GM23338 (cell line): ENCODE data around the gene DPM1. TPM values are rescaled to one million over a fixed set of nuclear protein-coding genes. Genes with fewer than 3 reads are reported as not detected.

Experiments
- ATAC-seq: fragments of 200-7000 bp; cut with Tn5 transposase; 3 replicates; pipeline ENCODE4 v1.9.1; 2020
- DNase-seq: peaks from one replicate; pipeline ENCODE4 v3.0.0-alpha.2; 2015; ENCODE audit warnings: low spot score
- H2AFZ ChIP-seq: fragments of 200-600 bp; sonication (generic); 2 replicates; pipeline ENCODE4 v1.8.0; 2016; ENCODE audit warnings: antibody characterized with exemption, mild to moderate bottlenecking, moderate library complexity
- H3F3A ChIP-seq: fragments of 200-600 bp; sonication (generic); replicated peaks from 2 replicates; pipeline ENCODE4 v1.8.0; 2017; ENCODE audit warnings: antibody characterized with exemption, mixed run types, low read depth
- H3K27ac ChIP-seq: fragments of 200-600 bp; sonication (generic); 2 replicates; pipeline ENCODE4 v1.6.1; 2016; ENCODE audit warnings: low read depth
- H3K27me3 ChIP-seq: fragments of 200-600 bp; sonication (generic); 2 replicates; pipeline ENCODE4 v1.8.0; 2016; ENCODE audit warnings: mild to moderate bottlenecking, mixed run types, moderate library complexity; ENCODE audit not compliant: insufficient read depth
- H3K36me3 ChIP-seq: fragments of 200-600 bp; sonication (generic); 2 replicates; pipeline ENCODE4 v1.8.0; 2016; ENCODE audit warnings: mild to moderate bottlenecking; ENCODE audit not compliant: insufficient read depth
- H3K4me1 ChIP-seq: fragments of 200-600 bp; sonication (generic); 2 replicates; pipeline ENCODE4 v1.8.0; 2016; ENCODE audit warnings: mild to moderate bottlenecking, moderate library complexity; ENCODE audit not compliant: insufficient read depth
- H3K4me2 ChIP-seq: fragments of 200-600 bp; sonication (generic); 2 replicates; pipeline ENCODE4 v1.7.1; 2017; ENCODE audit warnings: mixed run types
- H3K4me3 ChIP-seq: fragments of 200-600 bp; sonication (generic); 2 replicates; pipeline ENCODE4 v1.6.1; 2016; ENCODE audit warnings: mixed run types
- H3K79me2 ChIP-seq: fragments of 200-600 bp; sonication (generic); replicated peaks from 2 replicates; pipeline ENCODE4 v1.8.0; 2017; ENCODE audit warnings: mild to moderate bottlenecking; ENCODE audit not compliant: insufficient read depth
- H3K9me2 ChIP-seq: fragments of 200-600 bp; sonication (generic); 2 replicates; pipeline ENCODE4 v1.8.0; 2017; ENCODE audit not compliant: insufficient read depth
- H4K20me1 ChIP-seq: fragments of 200-600 bp; sonication (generic); replicated peaks from 2 replicates; pipeline ENCODE4 v1.8.0; 2017; ENCODE audit warnings: mild to moderate bottlenecking; ENCODE audit not compliant: insufficient read depth
- H3K27ac Mint-ChIP-seq: 2 replicates; pipeline ENCODE4 v1.8.0; 2020; ENCODE audit warnings: inconsistent platforms, mild to moderate bottlenecking, moderate library complexity, mixed read lengths
- H3K27me3 Mint-ChIP-seq: 3 replicates; pipeline ENCODE4 v1.8.0; 2022; ENCODE audit warnings: low read depth, mild to moderate bottlenecking, moderate library complexity, mixed read lengths, inconsistent platforms; ENCODE audit not compliant: insufficient read depth, poor library complexity
- H3K36me3 Mint-ChIP-seq: 3 replicates; pipeline ENCODE4 v1.8.0; 2021; ENCODE audit warnings: low read depth, mild to moderate bottlenecking, inconsistent platforms, moderate library complexity, mixed read lengths
- H3K4me1 Mint-ChIP-seq: 3 replicates; pipeline ENCODE4 v1.8.0; 2020; ENCODE audit warnings: mild to moderate bottlenecking, inconsistent platforms, mixed read lengths
- H3K4me3 Mint-ChIP-seq: 3 replicates; pipeline ENCODE4 v1.8.0; 2021; ENCODE audit warnings: moderate library complexity, mild to moderate bottlenecking, inconsistent platforms, mixed read lengths
- H3K9me3 Mint-ChIP-seq: 3 replicates; pipeline ENCODE4 v1.8.0; 2020; ENCODE audit warnings: moderate library complexity, mild to moderate bottlenecking, inconsistent platforms, mixed read lengths
- CREB1 ChIP-seq: fragments of 250-450 bp; sonication (Bioruptor Pico); IDR thresholded peaks from 2 replicates; pipeline ENCODE4 v1.5.0; 2020; ENCODE audit warnings: low read depth, mild to moderate bottlenecking, moderate library complexity
- CTCF ChIP-seq, 2 experiments: fragments of 200-600 bp in 1 of 2; sonication (generic) in 1 of 2; conservative IDR thresholded peaks; 2 replicates each; pipeline versions ENCODE4 v1.5.1 to v1.6.1; 2016 to 2017; ENCODE audit warnings: antibody characterized with exemption in 2 of 2, low read depth in 2 of 2, mild to moderate bottlenecking in 2 of 2, moderate library complexity in 1 of 2
- EZH2phosphoT487 ChIP-seq: fragments of 200-600 bp; sonication (generic); IDR thresholded peaks from one replicate; pipeline ENCODE4 v1.8.1; 2018; ENCODE audit warnings: antibody characterized with exemption; ENCODE audit not compliant: unreplicated experiment
- NANOG ChIP-seq: IDR thresholded peaks from 2 replicates; pipeline ENCODE4 v1.6.1; 2016; ENCODE audit warnings: antibody characterized with exemption, borderline replicate concordance
- POLR2AphosphoS5 ChIP-seq: IDR thresholded peaks from 2 replicates; pipeline ENCODE4 v1.6.1; 2016; ENCODE audit warnings: antibody characterized with exemption, low read depth
- REST ChIP-seq: IDR thresholded peaks from one replicate; pipeline ENCODE4 v1.6.1; 2018; ENCODE audit warnings: antibody characterized with exemption; ENCODE audit not compliant: unreplicated experiment
- ZNF114 ChIP-seq: fragments of 250-450 bp; sonication (Bioruptor Pico); IDR thresholded peaks from 2 replicates; pipeline ENCODE4 v1.5.0; 2020; ENCODE audit warnings: mild to moderate bottlenecking, moderate library complexity
- ZNF331 ChIP-seq: fragments of 250-450 bp; sonication (Bioruptor Pico); IDR thresholded peaks from 2 replicates; pipeline ENCODE4 v1.5.0; 2020; ENCODE audit warnings: low read depth, mild to moderate bottlenecking, moderate library complexity
- ZNF462 ChIP-seq: fragments of 250-450 bp; sonication (Bioruptor Pico); IDR thresholded peaks from 2 replicates; pipeline ENCODE4 v1.5.0; 2020; ENCODE audit warnings: mild to moderate bottlenecking, moderate library complexity
- polyA plus RNA-seq: library from polyadenylated mRNA; unstranded; fragments of >200 nt; fragmentation: Nextera tagmentation; extraction: Ambion mirVana; gene quantifications from 2 replicates; pipeline ENCODE4 v1.2.1, GENCODE V29; 2016
- total RNA-seq: library from RNA; depleted of rRNA; stranded (reverse); fragments of >200 nt; shearing (Covaris generic); gene quantifications from 2 replicates; pipeline ENCODE4 v1.2.3, GENCODE V29; 2014

Gene DPM1
- total and polyA plus RNA-seq, 2 experiments from 2014 or later, result 71.7 to 130 TPM

- TF ChIP-seq REST (no peak), CREB1 (CRISPR knock-in tag) (no peak)
Observed at GRCh38 chr20:50969912-50970311, 11.6 kb upstream of the DPM1 start (continued).

GRCh38 chr20:50969435-50969834, 11.1 kb upstream of the DPM1 start:
- TF ChIP-seq POLR2AphosphoS5, result no peak
- TF ChIP-seq NANOG, result no peak
- no peak for TF ChIP-seq EZH2phosphoT487
- no peak for TF ChIP-seq ZNF331
- no peak for TF ChIP-seq ZNF114
- TF ChIP-seq CREB1 (CRISPR knock-in tag), result no peak
- TF ChIP-seq ZNF462 (CRISPR knock-in tag), result no peak
- TF ChIP-seq REST, result no peak
- TF ChIP-seq CTCF (conservative IDR thresholded peaks at IDR 0.05; ENCODE audit: low read depth in 2 of 2), result no peak
- no peaks in the 10 kb centered on the region for H3K36me3 ChIP-seq
- no peak overlapping the region for H3K4me2 ChIP-seq
- no peak overlapping the region for H3K27ac ChIP-seq
- H3K9me3 Mint-ChIP-seq, result no peaks in the 10 kb centered on the region
- H4K20me1 ChIP-seq, result no peaks in the 10 kb centered on the region
- peaks cover 3% of the 10 kb centered on the region for H3K27me3 Mint-ChIP-seq
- no peak overlapping the region for H3K4me3 Mint-ChIP-seq
- H3K36me3 Mint-ChIP-seq, result no peaks in the 10 kb centered on the region
- no peaks in the 10 kb centered on the region for H3K79me2 ChIP-seq
- H3K4me3 ChIP-seq, result no peak overlapping the region
- H3F3A ChIP-seq, result no peaks in the 10 kb centered on the region
- no peak overlapping the region for H3K27ac Mint-ChIP-seq
- DNase-seq (no peak), ATAC-seq (no peak)
- no peaks in the 10 kb centered on the region for H3K9me2 ChIP-seq
- no peaks in the 10 kb centered on the region for H3K27me3 ChIP-seq
- no peak overlapping the region for H2AFZ ChIP-seq
- no peaks in the 10 kb centered on the region for H3K4me1 ChIP-seq
- H3K4me1 Mint-ChIP-seq, result peaks cover 13% of the 10 kb centered on the region
